GM23338 (cell line): ENCODE data around the gene PIGS. TPM values are rescaled to one million over a fixed set of nuclear protein-coding genes. Genes with fewer than 3 reads are reported as not detected.

Experiments used
- ATAC-seq: fragments of 200-7000 bp; cut with Tn5 transposase; 3 replicates; pipeline ENCODE4 v1.9.1; 2020
- DNase-seq: peaks from one replicate; pipeline ENCODE4 v3.0.0-alpha.2; 2015; ENCODE audit warnings: low spot score
- H2AFZ ChIP-seq: fragments of 200-600 bp; sonication (generic); 2 replicates; pipeline ENCODE4 v1.8.0; 2016; ENCODE audit warnings: antibody characterized with exemption, mild to moderate bottlenecking, moderate library complexity
- H3F3A ChIP-seq: fragments of 200-600 bp; sonication (generic); replicated peaks from 2 replicates; pipeline ENCODE4 v1.8.0; 2017; ENCODE audit warnings: antibody characterized with exemption, mixed run types, low read depth
- H3K27ac ChIP-seq: fragments of 200-600 bp; sonication (generic); 2 replicates; pipeline ENCODE4 v1.6.1; 2016; ENCODE audit warnings: low read depth
- H3K27me3 ChIP-seq: fragments of 200-600 bp; sonication (generic); 2 replicates; pipeline ENCODE4 v1.8.0; 2016; ENCODE audit warnings: mild to moderate bottlenecking, mixed run types, moderate library complexity; ENCODE audit not compliant: insufficient read depth
- H3K36me3 ChIP-seq: fragments of 200-600 bp; sonication (generic); 2 replicates; pipeline ENCODE4 v1.8.0; 2016; ENCODE audit warnings: mild to moderate bottlenecking; ENCODE audit not compliant: insufficient read depth
- H3K4me1 ChIP-seq: fragments of 200-600 bp; sonication (generic); 2 replicates; pipeline ENCODE4 v1.8.0; 2016; ENCODE audit warnings: mild to moderate bottlenecking, moderate library complexity; ENCODE audit not compliant: insufficient read depth
- H3K4me2 ChIP-seq: fragments of 200-600 bp; sonication (generic); 2 replicates; pipeline ENCODE4 v1.7.1; 2017; ENCODE audit warnings: mixed run types
- H3K4me3 ChIP-seq: fragments of 200-600 bp; sonication (generic); 2 replicates; pipeline ENCODE4 v1.6.1; 2016; ENCODE audit warnings: mixed run types
- H3K79me2 ChIP-seq: fragments of 200-600 bp; sonication (generic); replicated peaks from 2 replicates; pipeline ENCODE4 v1.8.0; 2017; ENCODE audit warnings: mild to moderate bottlenecking; ENCODE audit not compliant: insufficient read depth
- H3K9me2 ChIP-seq: fragments of 200-600 bp; sonication (generic); 2 replicates; pipeline ENCODE4 v1.8.0; 2017; ENCODE audit not compliant: insufficient read depth
- H4K20me1 ChIP-seq: fragments of 200-600 bp; sonication (generic); replicated peaks from 2 replicates; pipeline ENCODE4 v1.8.0; 2017; ENCODE audit warnings: mild to moderate bottlenecking; ENCODE audit not compliant: insufficient read depth
- H3K27ac Mint-ChIP-seq: 2 replicates; pipeline ENCODE4 v1.8.0; 2020; ENCODE audit warnings: inconsistent platforms, mild to moderate bottlenecking, moderate library complexity, mixed read lengths
- H3K27me3 Mint-ChIP-seq: 3 replicates; pipeline ENCODE4 v1.8.0; 2022; ENCODE audit warnings: low read depth, mild to moderate bottlenecking, moderate library complexity, mixed read lengths, inconsistent platforms; ENCODE audit not compliant: insufficient read depth, poor library complexity
- H3K36me3 Mint-ChIP-seq: 3 replicates; pipeline ENCODE4 v1.8.0; 2021; ENCODE audit warnings: low read depth, mild to moderate bottlenecking, inconsistent platforms, moderate library complexity, mixed read lengths
- H3K4me1 Mint-ChIP-seq: 3 replicates; pipeline ENCODE4 v1.8.0; 2020; ENCODE audit warnings: mild to moderate bottlenecking, inconsistent platforms, mixed read lengths
- H3K4me3 Mint-ChIP-seq: 3 replicates; pipeline ENCODE4 v1.8.0; 2021; ENCODE audit warnings: moderate library complexity, mild to moderate bottlenecking, inconsistent platforms, mixed read lengths
- H3K9me3 Mint-ChIP-seq: 3 replicates; pipeline ENCODE4 v1.8.0; 2020; ENCODE audit warnings: moderate library complexity, mild to moderate bottlenecking, inconsistent platforms, mixed read lengths
- CREB1 ChIP-seq: fragments of 250-450 bp; sonication (Bioruptor Pico); IDR thresholded peaks from 2 replicates; pipeline ENCODE4 v1.5.0; 2020; ENCODE audit warnings: low read depth, mild to moderate bottlenecking, moderate library complexity
- ETS1 ChIP-seq: IDR thresholded peaks from 2 replicates; pipeline ENCODE4 v1.6.1; 2016; ENCODE audit warnings: antibody characterized with exemption
- EZH2 ChIP-seq: fragments of 200-600 bp; sonication (generic); IDR thresholded peaks from one replicate; pipeline ENCODE4 v1.8.0; 2017; ENCODE audit warnings: antibody characterized with exemption, mild to moderate bottlenecking, low read depth; ENCODE audit not compliant: unreplicated experiment
- EZH2phosphoT487 ChIP-seq: fragments of 200-600 bp; sonication (generic); IDR thresholded peaks from one replicate; pipeline ENCODE4 v1.8.1; 2018; ENCODE audit warnings: antibody characterized with exemption; ENCODE audit not compliant: unreplicated experiment
- JUNB ChIP-seq: IDR thresholded peaks from one replicate; pipeline ENCODE4 v1.6.1; 2016; ENCODE audit warnings: antibody characterized with exemption; ENCODE audit not compliant: unreplicated experiment
- NANOG ChIP-seq: IDR thresholded peaks from 2 replicates; pipeline ENCODE4 v1.6.1; 2016; ENCODE audit warnings: antibody characterized with exemption, borderline replicate concordance
- POLR2AphosphoS5 ChIP-seq: IDR thresholded peaks from 2 replicates; pipeline ENCODE4 v1.6.1; 2016; ENCODE audit warnings: antibody characterized with exemption, low read depth
- REST ChIP-seq: IDR thresholded peaks from one replicate; pipeline ENCODE4 v1.6.1; 2018; ENCODE audit warnings: antibody characterized with exemption; ENCODE audit not compliant: unreplicated experiment
- STAT1 ChIP-seq: IDR thresholded peaks from one replicate; pipeline ENCODE4 v1.6.1; 2016; ENCODE audit warnings: antibody characterized with exemption; ENCODE audit not compliant: unreplicated experiment
- ZNF114 ChIP-seq: fragments of 250-450 bp; sonication (Bioruptor Pico); IDR thresholded peaks from 2 replicates; pipeline ENCODE4 v1.5.0; 2020; ENCODE audit warnings: mild to moderate bottlenecking, moderate library complexity
- ZNF331 ChIP-seq: fragments of 250-450 bp; sonication (Bioruptor Pico); IDR thresholded peaks from 2 replicates; pipeline ENCODE4 v1.5.0; 2020; ENCODE audit warnings: low read depth, mild to moderate bottlenecking, moderate library complexity
- polyA plus RNA-seq: library from polyadenylated mRNA; unstranded; fragments of >200 nt; fragmentation: Nextera tagmentation; extraction: Ambion mirVana; gene quantifications from 2 replicates; pipeline ENCODE4 v1.2.1, GENCODE V29; 2016
- total RNA-seq: library from RNA; depleted of rRNA; stranded (reverse); fragments of >200 nt; shearing (Covaris generic); gene quantifications from 2 replicates; pipeline ENCODE4 v1.2.3, GENCODE V29; 2014
- TF ChIP-seq, protein P1 (sequence below), 2 experiments: fragments of 200-600 bp in 1 of 2; sonication (generic) in 1 of 2; conservative IDR thresholded peaks; 2 replicates each; pipeline versions ENCODE4 v1.5.1 to v1.6.1; 2016 to 2017; ENCODE audit warnings: antibody characterized with exemption in 2 of 2, low read depth in 2 of 2, mild to moderate bottlenecking in 2 of 2, moderate library complexity in 1 of 2

Gene PIGS
- total and polyA plus RNA-seq, 2 experiments from 2014 or later = 16.4 to 53.2 TPM

GRCh38 chr17:28570716-28571360 is 486 bp downstream of the PIGS start (continued):
- TF ChIP-seq REST = no peak

DNA sequence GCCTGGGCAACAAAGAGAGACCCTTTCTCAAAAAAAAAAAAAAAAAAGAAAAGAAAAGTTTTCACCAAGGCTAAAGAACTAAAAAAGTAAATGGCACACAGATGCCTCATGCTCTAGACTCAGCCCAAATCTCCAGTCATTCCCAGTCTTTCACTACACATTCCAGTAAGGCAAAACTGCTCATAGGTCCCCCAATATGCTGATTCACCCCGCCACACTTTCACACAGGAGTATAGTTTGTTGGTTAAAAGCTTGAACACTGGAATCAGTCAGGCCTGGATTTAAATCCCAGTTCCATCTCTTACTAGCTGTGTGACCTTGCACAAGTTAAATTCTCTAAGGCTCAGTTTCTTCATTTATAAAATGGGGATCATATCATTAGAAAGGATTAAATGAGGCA is 1.9 kb downstream of the PIGS start:
- H3K4me1 Mint-ChIP-seq = peaks cover 20% of the 10 kb centered on the region
- Histone ChIP-seq H3K9me2 (no peaks in the 10 kb centered on the region), H2AFZ (no peak overlapping the region), H3K4me2 (peak overlapping the region; percentile 97), H3K36me3 (no peaks in the 10 kb centered on the region; the same call in 1 of the 2 replicates), H3K4me3 (peak overlapping the region; percentile 95), H4K20me1 (peaks cover 8% of the 10 kb centered on the region), H3K27me3 (peaks cover 4% of the 10 kb centered on the region; the same call in 1 of the 2 replicates), H3F3A (peaks cover 4% of the 10 kb centered on the region; the same call in 1 of the 2 replicates), H3K4me1 (peaks cover 18% of the 10 kb centered on the region), H3K27ac (no peak overlapping the region), H3K79me2 (peaks cover 43% of the 10 kb centered on the region)
- no peak for ATAC-seq
- H3K9me3 Mint-ChIP-seq = no peaks in the 10 kb centered on the region
- peaks cover 8% of the 10 kb centered on the region; the same call in 1 of the 3 replicates for H3K36me3 Mint-ChIP-seq
- TF ChIP-seq EZH2phosphoT487 = no peak
- peaks cover 10% of the 10 kb centered on the region for H3K27me3 Mint-ChIP-seq
- no peak for DNase-seq
- no peak overlapping the region for H3K27ac Mint-ChIP-seq
- H3K4me3 Mint-ChIP-seq = no peak overlapping the region

GRCh38 chr17:28567604-28568003 is 3.7 kb downstream of the PIGS start:
- H4K20me1 ChIP-seq = peaks cover 9% of the 10 kb centered on the region
- peaks cover 18% of the 10 kb centered on the region; the same call in 2 of the 3 replicates for H3K36me3 Mint-ChIP-seq
- peaks cover 4% of the 10 kb centered on the region; the same call in 1 of the 2 replicates for H3F3A ChIP-seq
- H3K9me2 ChIP-seq = no peaks in the 10 kb centered on the region
- H3K27me3 ChIP-seq = peaks cover 4% of the 10 kb centered on the region; the same call in 1 of the 2 replicates
- peaks cover 18% of the 10 kb centered on the region for H3K4me1 ChIP-seq
- H3K79me2 ChIP-seq = peaks cover 45% of the 10 kb centered on the region
- no peaks in the 10 kb centered on the region for H3K9me3 Mint-ChIP-seq
- H3K4me3 Mint-ChIP-seq = no peak overlapping the region
- H3K4me1 Mint-ChIP-seq = peaks cover 20% of the 10 kb centered on the region
- ATAC-seq (no peak), DNase-seq (no peak)
- H3K36me3 ChIP-seq = no peaks in the 10 kb centered on the region; the same call in 1 of the 2 replicates
- no peak overlapping the region for H3K27ac Mint-ChIP-seq
- H3K4me3 ChIP-seq = no peak overlapping the region
- peaks cover 10% of the 10 kb centered on the region for H3K27me3 Mint-ChIP-seq
- H3K4me2 ChIP-seq = no peak overlapping the region
- no peak overlapping the region for H3K27ac ChIP-seq
- H2AFZ ChIP-seq = no peak overlapping the region
- TF ChIP-seq EZH2 = no peak
- no peak for TF ChIP-seq NANOG
- no peak for TF ChIP-seq ZNF331 (CRISPR knock-in tag)
- TF ChIP-seq JUNB = no peak
- TF ChIP-seq STAT1 = no peak
- TF ChIP-seq, protein P1, sequence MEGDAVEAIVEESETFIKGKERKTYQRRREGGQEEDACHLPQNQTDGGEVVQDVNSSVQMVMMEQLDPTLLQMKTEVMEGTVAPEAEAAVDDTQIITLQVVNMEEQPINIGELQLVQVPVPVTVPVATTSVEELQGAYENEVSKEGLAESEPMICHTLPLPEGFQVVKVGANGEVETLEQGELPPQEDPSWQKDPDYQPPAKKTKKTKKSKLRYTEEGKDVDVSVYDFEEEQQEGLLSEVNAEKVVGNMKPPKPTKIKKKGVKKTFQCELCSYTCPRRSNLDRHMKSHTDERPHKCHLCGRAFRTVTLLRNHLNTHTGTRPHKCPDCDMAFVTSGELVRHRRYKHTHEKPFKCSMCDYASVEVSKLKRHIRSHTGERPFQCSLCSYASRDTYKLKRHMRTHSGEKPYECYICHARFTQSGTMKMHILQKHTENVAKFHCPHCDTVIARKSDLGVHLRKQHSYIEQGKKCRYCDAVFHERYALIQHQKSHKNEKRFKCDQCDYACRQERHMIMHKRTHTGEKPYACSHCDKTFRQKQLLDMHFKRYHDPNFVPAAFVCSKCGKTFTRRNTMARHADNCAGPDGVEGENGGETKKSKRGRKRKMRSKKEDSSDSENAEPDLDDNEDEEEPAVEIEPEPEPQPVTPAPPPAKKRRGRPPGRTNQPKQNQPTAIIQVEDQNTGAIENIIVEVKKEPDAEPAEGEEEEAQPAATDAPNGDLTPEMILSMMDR (conservative IDR thresholded peaks at IDR 0.05; ENCODE audit: low read depth in 2 of 2) = no peak
- TF ChIP-seq POLR2AphosphoS5 = no peak
- no peak for TF ChIP-seq REST
- TF ChIP-seq ETS1 = no peak
- TF ChIP-seq CREB1 (CRISPR knock-in tag) = no peak
- no peak for TF ChIP-seq ZNF114
